GM18505 (cell line): ENCODE results near the gene KRT82.

Source experiments
- ATAC-seq: cut with Tn5 transposase; IDR thresholded peaks from one replicate; pipeline ENCODE4 v1.9.1; 2021; ENCODE audit not compliant: unreplicated experiment
- POLR2A ChIP-seq: IDR thresholded peaks from 4 replicates; pipeline ENCODE4 v1.6.1; 2011; ENCODE audit warnings: borderline replicate concordance; ENCODE audit not compliant: insufficient read depth, insufficient read length; ENCODE audit errors: extremely low read depth

Gene KRT82

GRCh38 chr12:52380271-52380694, 25.9 kb downstream of the KRT82 start:
- no peak for ATAC-seq
- no peak for TF ChIP-seq POLR2A

GRCh38 chr12:52379536-52379935, 26.6 kb downstream of the KRT82 start:
- no peak for TF ChIP-seq POLR2A
- ATAC-seq: no peak

- no peak for ATAC-seq
- TF ChIP-seq POLR2A: no peak
Measured at GRCh38 chr12:52378091-52378490, 28.0 kb downstream of the KRT82 start.

- ATAC-seq: no peak
- no peak for TF ChIP-seq POLR2A
Measured at GRCh38 chr12:52377266-52377665, 28.9 kb downstream of the KRT82 start.

- TF ChIP-seq POLR2A: no peak
- ATAC-seq: no peak
Measured at GRCh38 chr12:52372216-52373154, 33.6 kb downstream of the KRT82 start.

- no peak for ATAC-seq
- no peak for TF ChIP-seq POLR2A
Measured at GRCh38 chr12:52371716-52372115, 34.4 kb downstream of the KRT82 start.

GRCh38 chr12:52370926-52371608, 35.1 kb downstream of the KRT82 start:
- ATAC-seq: no peak
- TF ChIP-seq POLR2A: no peak

- TF ChIP-seq POLR2A: no peak
- ATAC-seq: no peak
Measured at GRCh38 chr12:52369809-52370208, 36.3 kb downstream of the KRT82 start.

- ATAC-seq: no peak
- no peak for TF ChIP-seq POLR2A
Measured at GRCh38 chr12:52369211-52369610, 36.9 kb downstream of the KRT82 start.

GRCh38 chr12:52368508-52368907, 37.6 kb downstream of the KRT82 start:
- no peak for ATAC-seq
- TF ChIP-seq POLR2A: no peak

- no peak for ATAC-seq
- no peak for TF ChIP-seq POLR2A
Measured at GRCh38 chr12:52367876-52368275, 38.3 kb downstream of the KRT82 start.

- no peak for ATAC-seq
- no peak for TF ChIP-seq POLR2A
Measured at GRCh38 chr12:52366738-52367485, 39.2 kb downstream of the KRT82 start, which contains the start of gene KRT85. KRT85 (minus strand) TSS chr12:52367481; CDS start chr12:52367405, 76 bp downstream.

- no peak for ATAC-seq
Measured at GRCh38 chr12:52364901-52365489, 41.1 kb downstream of the KRT82 start.

GRCh38 chr12:52364061-52364460, 42.1 kb downstream of the KRT82 start:
- ATAC-seq: no peak
- TF ChIP-seq POLR2A: no peak

More at GRCh38 chr12:52364901-52365489, 41.1 kb downstream of the KRT82 start:
- no peak for TF ChIP-seq POLR2A
